GM12874 (cell line): ENCODE results near the gene SLC24A2.

Source experiments
- CTCF ChIP-seq: IDR thresholded peaks from 2 replicates; pipeline ENCODE4 v1.5.1; 2011; ENCODE audit warnings: low read depth, mild to moderate bottlenecking, control low read depth, low read length, moderate library complexity; ENCODE audit not compliant: insufficient read depth

SLC24A2 gene

GRCh38 chr9:19754921-19755320 is 33.9 kb downstream of the SLC24A2 start:
- no peak for TF ChIP-seq CTCF

GRCh38 chr9:19748278-19749126 is 40.3 kb downstream of the SLC24A2 start:
- TF ChIP-seq CTCF = no peak

- no peak for TF ChIP-seq CTCF
Observed at GRCh38 chr9:19746223-19746622, 42.6 kb downstream of the SLC24A2 start.

GRCh38 chr9:19741178-19741577 is 47.7 kb downstream of the SLC24A2 start:
- no peak for TF ChIP-seq CTCF
